ENCODE data around the gene IFT52. TPM values are rescaled to one million over a fixed set of nuclear protein-coding genes. Genes with fewer than 3 reads are reported as not detected.

Gene IFT52
- total RNA-seq, 2 experiments from 2014 or later = 13.7 to 15.5 TPM

- no peaks in the 10 kb centered on the region for H3K27me3 Mint-ChIP-seq
Observed at GRCh38 chr20:43542674-43543073, 48.1 kb upstream of the IFT52 start.

GRCh38 chr20:43543138-43543537 lies 47.6 kb upstream of the IFT52 start:
- Histone ChIP-seq H3K4me3 (ENCODE audit: low read length) (no peak overlapping the region), H3K27ac (ENCODE audit: low read depth in 1 of 2, low read length in 2 of 2) (no peak overlapping the region), H3K9me3 (ENCODE audit: control insufficient read depth in 1 of 2, insufficient read depth in 1 of 2, low read length in 2 of 2) (no peaks in the 10 kb centered on the region), H3K4me1 (ENCODE audit: insufficient read depth, low read length) (no peaks in the 10 kb centered on the region), H3K36me3 (ENCODE audit: insufficient read depth, low read length) (peaks cover 7% of the 10 kb centered on the region), H3K27me3 (ENCODE audit: control insufficient read depth in 1 of 2, insufficient read depth in 2 of 2, low read length in 2 of 2) (no peaks in the 10 kb centered on the region)
- CTCF ChIA-PET = no interaction called here
- intact Hi-C loops (cut with DNase I, micrococcal nuclease) = no loop called here
- peaks cover 25% of the 10 kb centered on the region for H3K36me3 Mint-ChIP-seq (ENCODE audit: low read depth)
- no peaks in the 10 kb centered on the region for H3K27me3 Mint-ChIP-seq
- no peaks in the 10 kb centered on the region for H3K4me1 Mint-ChIP-seq (ENCODE audit: low read depth)
- peaks cover 3% of the 10 kb centered on the region for H3K9me3 Mint-ChIP-seq
- TF ChIP-seq CTCF (IDR thresholded peaks at IDR 0.05) = no peak
- DNase-seq (no peak), ATAC-seq (ENCODE audit: poor library complexity) (no peak)
- H3K27ac Mint-ChIP-seq = no peak overlapping the region
- POLR2A ChIA-PET = no interaction called here
- H3K4me3 Mint-ChIP-seq = no peak overlapping the region

More at GRCh38 chr20:43542674-43543073, 48.1 kb upstream of the IFT52 start:
- Histone ChIP-seq H3K4me3 (ENCODE audit: low read length) (no peak overlapping the region), H3K27me3 (ENCODE audit: control insufficient read depth in 1 of 2, insufficient read depth in 2 of 2, low read length in 2 of 2) (no peaks in the 10 kb centered on the region), H3K27ac (ENCODE audit: low read depth in 1 of 2, low read length in 2 of 2) (no peak overlapping the region), H3K36me3 (ENCODE audit: insufficient read depth, low read length) (peaks cover 7% of the 10 kb centered on the region), H3K4me1 (ENCODE audit: insufficient read depth, low read length) (no peaks in the 10 kb centered on the region), H3K9me3 (ENCODE audit: control insufficient read depth in 1 of 2, insufficient read depth in 1 of 2, low read length in 2 of 2) (no peaks in the 10 kb centered on the region)
- no peak for DNase-seq
- no peak overlapping the region for H3K4me3 Mint-ChIP-seq
- no peak for TF ChIP-seq CTCF (IDR thresholded peaks at IDR 0.05)
- ATAC-seq (ENCODE audit: poor library complexity) = no peak
- H3K36me3 Mint-ChIP-seq (ENCODE audit: low read depth) = peaks cover 20% of the 10 kb centered on the region
- H3K4me1 Mint-ChIP-seq (ENCODE audit: low read depth) = no peaks in the 10 kb centered on the region
- POLR2A ChIA-PET = no interaction called here
- intact Hi-C loops (cut with DNase I, micrococcal nuclease) = no loop called here
- no peak overlapping the region for H3K27ac Mint-ChIP-seq
- CTCF ChIA-PET = no interaction called here
- peaks cover 3% of the 10 kb centered on the region for H3K9me3 Mint-ChIP-seq

- Histone ChIP-seq H3K27ac (ENCODE audit: low read depth in 1 of 2, low read length in 2 of 2) (no peak overlapping the region), H3K4me1 (ENCODE audit: insufficient read depth, low read length) (no peaks in the 10 kb centered on the region), H3K9me3 (ENCODE audit: control insufficient read depth in 1 of 2, insufficient read depth in 1 of 2, low read length in 2 of 2) (no peaks in the 10 kb centered on the region), H3K36me3 (ENCODE audit: insufficient read depth, low read length) (peaks cover 7% of the 10 kb centered on the region), H3K27me3 (ENCODE audit: control insufficient read depth in 1 of 2, insufficient read depth in 2 of 2, low read length in 2 of 2) (no peaks in the 10 kb centered on the region), H3K4me3 (ENCODE audit: low read length) (no peak overlapping the region)
- ChIA-PET CTCF (no interaction called here), POLR2A (no interaction called here)
- TF ChIP-seq CTCF (IDR thresholded peaks at IDR 0.05) = no peak
- ATAC-seq (ENCODE audit: poor library complexity) = no peak
- no peaks in the 10 kb centered on the region for H3K4me1 Mint-ChIP-seq (ENCODE audit: low read depth)
- H3K36me3 Mint-ChIP-seq (ENCODE audit: low read depth) = peaks cover 26% of the 10 kb centered on the region
- intact Hi-C loops (cut with DNase I, micrococcal nuclease) = no loop called here
- no peaks in the 10 kb centered on the region for H3K27me3 Mint-ChIP-seq
- H3K27ac Mint-ChIP-seq = no peak overlapping the region
- DNase-seq = no peak
- H3K9me3 Mint-ChIP-seq = peaks cover 3% of the 10 kb centered on the region
- H3K4me3 Mint-ChIP-seq = no peak overlapping the region
Observed at GRCh38 chr20:43544501-43544900, 46.2 kb upstream of the IFT52 start.
